Myometrial cell (primary cell): ENCODE data around the gene NELL2. TPM values are rescaled to one million over a fixed set of nuclear protein-coding genes. Genes with fewer than 3 reads are reported as not detected.

Experiments used
- total RNA-seq: library from RNA; depleted of rRNA; stranded (reverse); fragments of >200 nt; gene quantifications from 2 replicates; pipeline ENCODE4 v1.2.3, GENCODE V29; 2015

Gene NELL2
- not detected in 2 replicates for total RNA-seq

GRCh38 chr12:44875954-44876543 is at the start of gene NELL2:
Gene NELL2 (minus strand): TSS chr12:44876315. CDS start chr12:44875869, 446 bp downstream.

Other genes starting within 250 kb of the NELL2 start
- gene DBX2, start 174.8 kb upstream of the NELL2 start, total RNA-seq = not detected in 2 replicates